ENCODE results near the gene ME1. TPM values are rescaled to one million over a fixed set of nuclear protein-coding genes. Genes with fewer than 3 reads are reported as not detected.

ME1 gene
- total and polyA plus RNA-seq, 7 donors: 4.2 to 18.5 (median 11.3) TPM

- TF ChIP-seq POLR2AphosphoS5 (IDR thresholded peaks at IDR 0.05) (no peak), EP300 (IDR thresholded peaks at IDR 0.05) (no peak), POLR2A (IDR thresholded peaks at IDR 0.05) (no peak)
- TF ChIP-seq, protein P1, sequence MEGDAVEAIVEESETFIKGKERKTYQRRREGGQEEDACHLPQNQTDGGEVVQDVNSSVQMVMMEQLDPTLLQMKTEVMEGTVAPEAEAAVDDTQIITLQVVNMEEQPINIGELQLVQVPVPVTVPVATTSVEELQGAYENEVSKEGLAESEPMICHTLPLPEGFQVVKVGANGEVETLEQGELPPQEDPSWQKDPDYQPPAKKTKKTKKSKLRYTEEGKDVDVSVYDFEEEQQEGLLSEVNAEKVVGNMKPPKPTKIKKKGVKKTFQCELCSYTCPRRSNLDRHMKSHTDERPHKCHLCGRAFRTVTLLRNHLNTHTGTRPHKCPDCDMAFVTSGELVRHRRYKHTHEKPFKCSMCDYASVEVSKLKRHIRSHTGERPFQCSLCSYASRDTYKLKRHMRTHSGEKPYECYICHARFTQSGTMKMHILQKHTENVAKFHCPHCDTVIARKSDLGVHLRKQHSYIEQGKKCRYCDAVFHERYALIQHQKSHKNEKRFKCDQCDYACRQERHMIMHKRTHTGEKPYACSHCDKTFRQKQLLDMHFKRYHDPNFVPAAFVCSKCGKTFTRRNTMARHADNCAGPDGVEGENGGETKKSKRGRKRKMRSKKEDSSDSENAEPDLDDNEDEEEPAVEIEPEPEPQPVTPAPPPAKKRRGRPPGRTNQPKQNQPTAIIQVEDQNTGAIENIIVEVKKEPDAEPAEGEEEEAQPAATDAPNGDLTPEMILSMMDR (IDR thresholded peaks at IDR 0.05): peak in 2 of 4 experiments; percentile 11 to 48
- intact Hi-C loops (cut with DNase I): loop anchor here (1.0 to 10.0 kb wide), 2 partner anchors 213 to 293 kb away; partner anchors contain the start of gene ME1
- Histone ChIP-seq H3K9me3 (no peaks in the 10 kb centered on the region), H3K4me3 (no peak overlapping the region), H3K36me3 (no peaks in the 10 kb centered on the region), H3K27me3 (no peaks in the 10 kb centered on the region), H3K4me1 (no peaks in the 10 kb centered on the region), H3K27ac (no peak overlapping the region)
- DNase-seq: no peak
- WGBS, 2 donors: 27 to 55% methylated on average over 3 of the region's 3 CpGs
Measured at GRCh38 chr6:83221889-83222479, 208.9 kb downstream of the ME1 start.

- 89 to 92% methylated on average over 1 of the region's 1 CpG for WGBS, 2 donors
- Histone ChIP-seq H3K9me3 (no peaks in the 10 kb centered on the region), H3K36me3 (no peaks in the 10 kb centered on the region), H3K27ac (no peak overlapping the region), H3K4me1 (no peaks in the 10 kb centered on the region), H3K27me3 (no peaks in the 10 kb centered on the region), H3K4me3 (no peak overlapping the region)
- TF ChIP-seq EP300 (IDR thresholded peaks at IDR 0.05) (no peak), POLR2A (IDR thresholded peaks at IDR 0.05) (no peak), POLR2AphosphoS5 (IDR thresholded peaks at IDR 0.05) (no peak)
- TF ChIP-seq, protein P1 (IDR thresholded peaks at IDR 0.05): no peak
- intact Hi-C loops (cut with DNase I): loop anchor here (10.0 kb wide), 1 partner anchor 214 kb away; the partner anchor contains the start of gene ME1
- no peak for DNase-seq
Measured at GRCh38 chr6:83221276-83221675, 209.6 kb downstream of the ME1 start.

DNA sequence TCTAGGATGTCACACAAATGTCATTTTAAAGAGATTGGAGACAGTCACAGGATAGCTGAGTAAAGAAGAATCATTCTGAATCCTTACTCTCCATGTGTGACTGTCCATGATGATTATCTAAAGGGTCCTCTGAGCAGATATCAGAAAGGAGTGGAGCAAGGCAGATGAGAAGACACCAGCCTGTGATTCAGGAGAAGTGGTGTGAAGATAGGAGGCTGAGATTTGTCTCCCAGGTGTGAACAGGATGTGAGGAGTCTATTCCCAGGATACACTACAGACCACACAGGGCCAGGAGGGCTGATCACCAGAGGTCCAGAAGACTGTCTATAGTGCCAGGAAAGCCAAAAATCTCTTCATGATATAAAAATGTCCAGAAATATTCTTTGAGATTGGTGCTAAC lies 210.7 kb downstream of the ME1 start:
- Histone ChIP-seq H3K27ac (no peak overlapping the region), H3K4me1 (no peaks in the 10 kb centered on the region), H3K4me3 (no peak overlapping the region), H3K9me3 (no peaks in the 10 kb centered on the region), H3K27me3 (no peaks in the 10 kb centered on the region), H3K36me3 (no peaks in the 10 kb centered on the region)
- intact Hi-C loops (cut with DNase I): loop anchor here (10.0 kb wide), 1 partner anchor 215 kb away; the partner anchor contains the start of gene ME1
- TF ChIP-seq POLR2A (IDR thresholded peaks at IDR 0.05): no peak
- no peak for DNase-seq

DNA sequence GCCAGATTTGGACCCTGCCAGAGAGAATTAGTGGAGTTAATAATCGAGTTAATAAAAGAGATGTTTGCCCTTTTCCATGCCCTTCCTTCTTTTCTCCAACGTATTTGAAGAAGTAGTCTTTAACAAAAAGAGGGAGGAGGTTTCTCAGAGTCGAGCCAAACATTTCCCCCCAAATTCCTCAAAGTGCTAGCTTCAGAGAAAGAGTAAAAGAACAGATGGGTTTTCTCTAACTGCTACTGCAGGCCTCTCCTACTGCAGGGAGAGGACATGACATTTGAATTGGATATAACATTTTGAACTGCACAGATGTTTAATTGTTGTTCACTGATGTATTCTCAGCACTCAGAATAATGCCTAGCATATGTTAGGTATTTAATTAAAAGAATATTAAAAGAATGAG lies 212.2 kb downstream of the ME1 start:
- 58 to 66% methylated on average over 3 of the region's 3 CpGs for WGBS, 2 donors
- H3K27ac ChIP-seq: no peak overlapping the region
- intact Hi-C loops (cut with DNase I): no loop called here
- TF ChIP-seq POLR2A (IDR thresholded peaks at IDR 0.05) (no peak), POLR2AphosphoS5 (IDR thresholded peaks at IDR 0.05) (no peak)
- TF ChIP-seq, protein P1 (IDR thresholded peaks at IDR 0.05): no peak
- H3K4me1 ChIP-seq: no peaks in the 10 kb centered on the region
- H3K9me3 ChIP-seq: no peaks in the 10 kb centered on the region
- H3K36me3 ChIP-seq: no peaks in the 10 kb centered on the region
- H3K27me3 ChIP-seq: no peaks in the 10 kb centered on the region
- H3K4me3 ChIP-seq: no peak overlapping the region
- DNase-seq: no peak

DNA sequence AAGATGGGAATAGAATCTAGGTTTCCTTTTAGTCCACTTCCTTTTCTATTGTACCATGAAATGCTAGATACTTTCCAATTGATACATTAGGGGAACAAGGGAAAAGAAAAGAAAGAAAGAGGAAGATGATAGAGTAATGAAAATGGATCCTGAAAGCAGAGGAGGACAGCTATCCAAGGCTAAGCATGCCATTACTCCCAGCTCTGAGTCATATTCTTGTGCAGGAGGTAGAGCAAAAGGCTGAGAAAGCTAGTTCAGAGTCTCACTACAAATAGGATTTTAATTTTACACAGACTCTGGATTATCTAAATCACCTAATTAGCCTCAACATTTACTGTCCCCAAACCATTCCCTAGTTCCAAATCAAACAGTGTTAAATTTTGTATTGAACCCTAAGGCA lies 214.0 kb downstream of the ME1 start:
- no peaks in the 10 kb centered on the region for H3K4me1 ChIP-seq
- no peak for TF ChIP-seq POLR2A (IDR thresholded peaks at IDR 0.05)
- TF ChIP-seq POLR2AphosphoS5 (IDR thresholded peaks at IDR 0.05): no peak
- no peak for TF ChIP-seq EP300 (IDR thresholded peaks at IDR 0.05)
- TF ChIP-seq, protein P1 (IDR thresholded peaks at IDR 0.05): no peak
- H3K27me3 ChIP-seq: no peaks in the 10 kb centered on the region
- H3K4me3 ChIP-seq: no peak overlapping the region
- DNase-seq: no peak
- no peaks in the 10 kb centered on the region for H3K36me3 ChIP-seq
- H3K27ac ChIP-seq: no peak overlapping the region
- no peaks in the 10 kb centered on the region for H3K9me3 ChIP-seq
- intact Hi-C loops (cut with DNase I): no loop called here

Measured in sigmoid colon (tissue), 7 donors.